Breast epithelium (tissue), 3 donors: ENCODE data around the gene PLSCR1.

Experiments
- POLR2A ChIP-seq: fragments of 450-650 bp; IDR thresholded peaks from one replicate; pipeline ENCODE4 v1.6.1; 2016; ENCODE audit warnings: antibody characterized with exemption, mild to moderate bottlenecking, moderate library complexity
- TF ChIP-seq, protein P1 (sequence below), 3 donors: fragments of 450-650 bp; IDR thresholded peaks; one replicate each; pipeline ENCODE4 v1.5.1; 2016 to 2017; ENCODE audit warnings: antibody characterized with exemption in 3 of 3, mild to moderate bottlenecking in 3 of 3, moderate library complexity in 3 of 3

DNA sequence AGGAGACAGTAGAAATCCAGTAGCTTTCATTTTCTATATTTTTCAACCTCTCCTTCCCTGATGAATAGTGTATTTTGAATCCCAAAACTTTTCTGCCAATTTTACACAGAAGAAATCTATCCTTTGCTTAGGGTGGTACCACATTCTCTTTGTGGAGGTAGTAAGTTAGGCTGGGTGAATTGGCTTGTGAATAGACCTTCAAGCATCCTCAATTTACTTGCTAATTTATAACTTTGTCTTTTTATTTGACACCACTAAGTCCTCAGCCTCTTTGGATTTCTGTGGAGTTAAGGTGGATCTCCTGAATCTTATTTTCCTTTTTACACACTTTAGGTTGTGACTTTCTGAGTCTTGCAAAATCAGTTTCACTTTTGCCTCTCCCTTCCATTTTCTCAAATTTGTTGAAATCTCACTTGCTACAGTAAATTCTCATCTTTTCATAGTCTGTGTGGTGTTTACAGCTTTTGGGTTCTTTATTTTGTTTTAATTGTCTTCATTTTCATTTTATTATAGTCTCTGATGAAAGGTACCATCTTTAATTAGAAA is 5.7 kb upstream of the PLSCR1 start:
- no peak for TF ChIP-seq POLR2A
- TF ChIP-seq, protein P1, sequence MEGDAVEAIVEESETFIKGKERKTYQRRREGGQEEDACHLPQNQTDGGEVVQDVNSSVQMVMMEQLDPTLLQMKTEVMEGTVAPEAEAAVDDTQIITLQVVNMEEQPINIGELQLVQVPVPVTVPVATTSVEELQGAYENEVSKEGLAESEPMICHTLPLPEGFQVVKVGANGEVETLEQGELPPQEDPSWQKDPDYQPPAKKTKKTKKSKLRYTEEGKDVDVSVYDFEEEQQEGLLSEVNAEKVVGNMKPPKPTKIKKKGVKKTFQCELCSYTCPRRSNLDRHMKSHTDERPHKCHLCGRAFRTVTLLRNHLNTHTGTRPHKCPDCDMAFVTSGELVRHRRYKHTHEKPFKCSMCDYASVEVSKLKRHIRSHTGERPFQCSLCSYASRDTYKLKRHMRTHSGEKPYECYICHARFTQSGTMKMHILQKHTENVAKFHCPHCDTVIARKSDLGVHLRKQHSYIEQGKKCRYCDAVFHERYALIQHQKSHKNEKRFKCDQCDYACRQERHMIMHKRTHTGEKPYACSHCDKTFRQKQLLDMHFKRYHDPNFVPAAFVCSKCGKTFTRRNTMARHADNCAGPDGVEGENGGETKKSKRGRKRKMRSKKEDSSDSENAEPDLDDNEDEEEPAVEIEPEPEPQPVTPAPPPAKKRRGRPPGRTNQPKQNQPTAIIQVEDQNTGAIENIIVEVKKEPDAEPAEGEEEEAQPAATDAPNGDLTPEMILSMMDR (IDR thresholded peaks at IDR 0.05): no peak
